Karpas-422 (cell line): ENCODE measurements around the gene GTF2B. TPM values are rescaled to one million over a fixed set of nuclear protein-coding genes. Genes with fewer than 3 reads are reported as not detected.
"Not testable (repeated sequence)": the region's sequence is repeated elsewhere in the genome, so short reads cannot be mapped to it uniquely, and the experiment has no call there.

ENCODE experiments used
- DNase-seq: peaks from one replicate; pipeline ENCODE4 v3.0.0-alpha.2; 2015
- H2AFZ ChIP-seq: fragments of 200-600 bp; sonication (generic); 2 replicates; pipeline ENCODE4 v1.6.1; 2014; ENCODE audit warnings: antibody characterized with exemption, low read length, mixed read lengths
- H3K27ac ChIP-seq: fragments of 200-600 bp; sonication (generic); 2 replicates; pipeline ENCODE4 v1.5.1; 2014; ENCODE audit warnings: mild to moderate bottlenecking, low read length, moderate library complexity
- H3K27me3 ChIP-seq: fragments of 200-600 bp; sonication (generic); 2 replicates; pipeline ENCODE4 v1.6.1; 2014; ENCODE audit warnings: low read length, mixed read lengths
- H3K36me3 ChIP-seq: fragments of 200-600 bp; sonication (generic); 2 replicates; pipeline ENCODE4 v1.6.1; 2014; ENCODE audit warnings: low read length, mixed read lengths; ENCODE audit not compliant: insufficient read depth
- H3K4me1 ChIP-seq: fragments of 200-600 bp; sonication (generic); 2 replicates; pipeline ENCODE4 v1.6.1; 2014; ENCODE audit warnings: mild to moderate bottlenecking, low read length, mixed read lengths
- H3K4me2 ChIP-seq: fragments of 200-600 bp; sonication (generic); 2 replicates; pipeline ENCODE4 v1.6.1; 2014; ENCODE audit warnings: low read length, low read depth, mild to moderate bottlenecking; ENCODE audit not compliant: poor library complexity, severe bottlenecking
- H3K4me3 ChIP-seq: fragments of 200-600 bp; sonication (generic); 2 replicates; pipeline ENCODE4 v1.5.1; 2014; ENCODE audit warnings: mild to moderate bottlenecking, antibody characterized with exemption, low read length, mixed read lengths
- H3K79me2 ChIP-seq: fragments of 200-600 bp; sonication (generic); 2 replicates; pipeline ENCODE4 v1.6.1; 2014; ENCODE audit warnings: mild to moderate bottlenecking, low read length, mixed read lengths
- H3K9ac ChIP-seq: fragments of 200-600 bp; sonication (generic); 2 replicates; pipeline ENCODE4 v1.6.0; 2014; ENCODE audit warnings: low read length
- H3K9me2 ChIP-seq: fragments of 200-600 bp; sonication (generic), shearing (Covaris generic); replicated peaks from 2 replicates; pipeline ENCODE4 v1.6.0; 2014; ENCODE audit warnings: mild to moderate bottlenecking, low read length, moderate library complexity; ENCODE audit not compliant: insufficient read depth
- H3K9me3 ChIP-seq: fragments of 300-700, 200-600 bp; sonication (generic); 2 replicates; pipeline ENCODE4 v1.6.1; 2014; ENCODE audit warnings: low read length, mixed read lengths
- H4K20me1 ChIP-seq: fragments of 200-600 bp; sonication (generic); 2 replicates; pipeline ENCODE4 v1.6.1; 2014; ENCODE audit warnings: mild to moderate bottlenecking, antibody characterized with exemption, low read length, low read depth; ENCODE audit not compliant: insufficient read depth
- total RNA-seq: library from RNA; depleted of rRNA; stranded (reverse); fragments of >200 nt; shearing (Covaris generic); gene quantifications from 2 replicates; pipeline ENCODE4 v1.2.3, GENCODE V29; 2014; ENCODE audit warnings: low replicate concordance

The GTF2B gene
- total RNA-seq, 1 experiment from 2014 or later: 71.0 TPM

DNA sequence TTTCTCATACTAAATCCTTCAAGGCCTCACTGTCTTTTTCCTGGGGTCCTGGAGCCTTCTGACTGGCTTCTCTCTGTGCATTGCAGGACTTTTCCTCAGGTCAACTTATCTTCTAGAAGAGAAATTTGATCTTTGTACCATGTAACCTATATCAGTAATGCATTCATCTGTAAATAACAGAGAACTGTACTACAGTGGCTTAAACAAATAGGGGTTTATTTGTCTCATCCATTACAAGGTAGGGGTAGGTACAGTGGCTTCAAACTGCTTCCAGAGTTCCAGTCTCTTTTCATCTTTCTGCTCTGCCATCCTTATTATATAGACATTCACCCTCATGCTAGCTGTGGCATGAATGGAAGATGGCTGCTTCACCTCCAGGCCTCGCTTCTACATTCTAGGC is 29.5 kb upstream of the GTF2B start:
- Histone ChIP-seq H4K20me1 (no peaks in the 10 kb centered on the region), H2AFZ (no peak overlapping the region), H3K27me3 (no peaks in the 10 kb centered on the region), H3K9ac (no peak overlapping the region), H3K4me2 (no peak overlapping the region), H3K4me1 (no peaks in the 10 kb centered on the region), H3K36me3 (peaks cover 47% of the 10 kb centered on the region), H3K9me2 (no peaks in the 10 kb centered on the region), H3K9me3 (peaks cover 24% of the 10 kb centered on the region), H3K27ac (no peak overlapping the region), H3K4me3 (no peak overlapping the region), H3K79me2 (no peaks in the 10 kb centered on the region)
- no peak for DNase-seq

DNA sequence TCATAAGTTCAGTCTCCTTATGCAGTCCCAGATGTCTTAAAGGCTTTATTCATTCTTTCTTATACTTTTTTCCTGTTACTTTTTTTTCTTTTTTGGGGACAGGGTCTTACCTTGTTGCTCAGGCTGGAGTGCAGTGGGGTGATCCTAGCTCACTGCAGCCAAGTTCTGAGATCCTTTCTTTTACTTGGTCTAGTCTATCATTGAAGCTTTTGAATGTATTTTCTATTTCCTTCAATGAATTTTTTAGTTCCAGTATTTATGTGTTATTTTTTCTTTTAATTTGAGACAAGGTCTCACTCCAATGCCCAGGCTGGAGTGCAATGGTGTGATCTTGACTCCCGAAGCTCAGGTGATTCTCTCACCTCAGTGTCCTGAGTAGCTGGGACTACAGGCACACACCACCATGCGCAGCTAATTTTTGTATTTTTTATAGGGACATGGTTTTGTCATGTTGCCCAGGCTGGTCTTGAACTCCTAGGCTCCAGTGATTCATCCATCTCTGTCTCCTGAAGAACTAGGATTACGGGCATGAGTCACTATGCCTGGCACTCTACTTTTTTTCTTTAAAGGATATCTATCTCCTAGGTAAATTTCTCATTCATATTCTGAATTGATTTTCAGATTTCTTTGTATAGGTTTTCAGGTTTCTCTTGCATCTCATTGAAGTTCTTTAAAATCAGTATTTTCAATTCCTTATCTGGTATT is 26.1 kb upstream of the GTF2B start:
- no peaks in the 10 kb centered on the region for H3K27me3 ChIP-seq
- no peaks in the 10 kb centered on the region for H3K79me2 ChIP-seq
- no peak overlapping the region for H3K4me3 ChIP-seq
- H3K4me1 ChIP-seq: no peaks in the 10 kb centered on the region
- no peak for DNase-seq
- no peak overlapping the region for H3K9ac ChIP-seq
- no peak overlapping the region for H2AFZ ChIP-seq
- peaks cover 24% of the 10 kb centered on the region for H3K9me3 ChIP-seq
- H4K20me1 ChIP-seq: no peaks in the 10 kb centered on the region
- no peaks in the 10 kb centered on the region for H3K9me2 ChIP-seq
- no peak overlapping the region for H3K27ac ChIP-seq
- peaks cover 27% of the 10 kb centered on the region for H3K36me3 ChIP-seq
- no peak overlapping the region for H3K4me2 ChIP-seq

DNA sequence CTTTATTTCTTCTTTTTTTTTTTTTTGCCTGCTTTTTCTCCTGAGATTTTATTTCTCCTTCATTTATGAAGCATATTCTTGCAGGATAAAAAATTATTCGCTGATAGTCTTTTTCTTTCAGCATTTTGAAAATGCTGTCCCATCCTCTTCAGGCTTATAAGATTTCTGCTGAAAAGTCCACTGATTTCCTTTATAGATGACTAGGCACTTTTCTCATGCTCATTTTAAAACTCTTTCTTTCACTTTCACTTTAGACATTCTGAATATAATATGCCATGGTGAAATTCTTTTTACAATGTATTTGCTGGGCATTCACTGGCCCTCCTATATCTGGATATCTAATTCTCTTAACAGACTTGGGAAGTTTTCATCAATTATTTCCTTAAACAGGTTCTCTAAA is 25.5 kb upstream of the GTF2B start:
- Histone ChIP-seq H3K9me2 (no peaks in the 10 kb centered on the region), H4K20me1 (no peaks in the 10 kb centered on the region), H3K9me3 (peaks cover 24% of the 10 kb centered on the region), H3K36me3 (peaks cover 26% of the 10 kb centered on the region), H3K27ac (no peak overlapping the region), H3K4me2 (no peak overlapping the region), H3K4me3 (no peak overlapping the region), H3K79me2 (no peaks in the 10 kb centered on the region), H3K4me1 (no peaks in the 10 kb centered on the region), H3K27me3 (no peaks in the 10 kb centered on the region), H3K9ac (no peak overlapping the region), H2AFZ (no peak overlapping the region)
- DNase-seq: no peak

DNA sequence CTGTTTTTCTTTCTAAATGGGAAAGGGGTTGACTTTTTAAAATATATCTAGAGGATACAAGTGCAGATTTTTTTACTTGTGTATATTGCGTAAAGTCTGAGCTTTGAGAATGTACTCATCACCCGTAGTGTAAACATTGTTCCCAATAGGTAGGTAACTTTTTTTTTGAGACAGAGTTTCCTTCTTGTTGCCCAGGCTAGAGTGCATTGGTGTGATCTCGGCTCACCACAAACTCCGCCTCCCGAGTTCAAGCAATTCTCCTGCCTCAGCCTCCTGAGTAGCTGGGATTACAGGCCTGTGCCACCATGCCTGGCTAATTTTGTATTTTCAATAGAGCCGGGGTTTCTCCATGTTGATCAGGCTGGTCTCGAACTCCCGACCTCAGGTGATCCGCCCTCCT is 20.4 kb upstream of the GTF2B start:
- not testable (repeated sequence) for H3K9ac ChIP-seq, H3K4me3 ChIP-seq, H3K9me3 ChIP-seq, DNase-seq, H3K4me1 ChIP-seq, H3K36me3 ChIP-seq, H4K20me1 ChIP-seq, H2AFZ ChIP-seq, H3K4me2 ChIP-seq, H3K9me2 ChIP-seq, H3K27me3 ChIP-seq, H3K79me2 ChIP-seq, H3K27ac ChIP-seq

DNA sequence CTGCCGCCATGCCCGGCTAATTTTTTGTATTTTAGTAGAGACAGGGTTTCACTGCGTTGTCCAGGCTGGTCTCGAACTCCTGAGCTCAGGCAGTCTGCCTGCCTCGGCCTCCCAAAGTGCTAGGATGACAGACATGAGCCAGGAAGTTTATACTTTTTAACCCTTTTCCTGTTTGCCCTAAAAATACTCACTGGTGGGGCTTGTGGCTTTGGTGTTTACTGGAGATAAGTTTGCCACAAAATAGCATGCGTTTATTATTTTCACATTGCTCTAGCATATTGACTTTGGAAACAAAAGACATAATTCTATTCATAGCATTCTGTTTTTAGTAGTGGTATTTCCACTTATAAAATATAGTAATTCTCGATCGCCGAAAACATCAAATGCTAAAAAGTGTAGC is 19.8 kb upstream of the GTF2B start:
- no peaks in the 10 kb centered on the region for H3K4me1 ChIP-seq
- DNase-seq: no peak
- H3K9ac ChIP-seq: no peak overlapping the region
- H3K9me3 ChIP-seq: peaks cover 2% of the 10 kb centered on the region; the same call in 1 of the 2 replicates
- no peaks in the 10 kb centered on the region for H3K9me2 ChIP-seq
- no peak overlapping the region for H3K27ac ChIP-seq
- H3K27me3 ChIP-seq: no peaks in the 10 kb centered on the region
- no peaks in the 10 kb centered on the region for H3K36me3 ChIP-seq
- no peak overlapping the region for H3K4me3 ChIP-seq
- H3K4me2 ChIP-seq: no peak overlapping the region
- no peaks in the 10 kb centered on the region for H3K79me2 ChIP-seq
- H4K20me1 ChIP-seq: no peaks in the 10 kb centered on the region
- H2AFZ ChIP-seq: no peak overlapping the region

DNA sequence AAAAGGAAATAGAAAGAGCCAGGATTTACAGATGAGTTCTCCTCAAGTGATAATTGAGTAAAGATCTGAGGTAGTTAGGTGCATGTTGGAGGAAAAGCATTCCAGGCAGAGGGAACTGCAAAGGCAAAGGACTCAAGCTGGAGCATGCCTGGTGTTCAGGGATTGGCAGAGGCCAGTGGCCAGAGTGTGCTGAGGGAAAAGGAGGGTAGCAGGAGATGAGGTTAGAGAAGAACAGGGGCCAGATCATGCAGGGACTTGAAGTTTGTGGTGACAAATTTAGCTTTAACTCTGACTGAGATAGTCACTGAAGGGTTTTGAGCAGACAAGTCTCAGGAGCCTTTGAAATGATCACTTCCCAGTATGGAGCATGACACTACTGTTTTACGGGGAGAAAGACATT is 19.0 kb upstream of the GTF2B start:
- no peak overlapping the region for H3K9ac ChIP-seq
- DNase-seq: no peak
- H2AFZ ChIP-seq: no peak overlapping the region
- no peak overlapping the region for H3K27ac ChIP-seq
- no peaks in the 10 kb centered on the region for H3K9me2 ChIP-seq
- H3K79me2 ChIP-seq: no peaks in the 10 kb centered on the region
- H4K20me1 ChIP-seq: no peaks in the 10 kb centered on the region
- no peak overlapping the region for H3K4me3 ChIP-seq
- H3K36me3 ChIP-seq: no peaks in the 10 kb centered on the region
- no peaks in the 10 kb centered on the region for H3K4me1 ChIP-seq
- no peaks in the 10 kb centered on the region for H3K27me3 ChIP-seq
- H3K9me3 ChIP-seq: no peaks in the 10 kb centered on the region
- H3K4me2 ChIP-seq: no peak overlapping the region

DNA sequence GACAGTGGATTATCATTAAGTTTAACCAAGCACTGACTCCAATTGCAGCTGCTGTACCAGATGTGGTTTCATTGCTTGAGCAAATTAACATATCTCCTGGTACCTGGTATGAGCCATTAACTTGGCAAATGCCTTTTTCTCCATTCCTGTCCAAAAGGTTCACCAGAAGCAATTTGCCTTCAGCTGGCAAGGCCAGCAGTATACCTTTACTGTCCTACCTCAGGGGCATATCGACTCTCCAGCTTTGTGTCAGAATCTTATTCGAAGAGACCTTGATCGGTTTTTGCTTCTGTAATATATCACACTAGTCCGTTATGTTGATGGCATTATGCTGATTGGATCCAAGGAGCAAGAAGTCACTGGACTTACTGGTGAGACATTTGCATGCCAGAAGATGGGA is 9.5 kb upstream of the GTF2B start:
- Histone ChIP-seq H4K20me1 (no peaks in the 10 kb centered on the region), H3K36me3 (no peaks in the 10 kb centered on the region), H3K9me2 (no peaks in the 10 kb centered on the region), H3K27ac (no peak overlapping the region), H3K4me1 (no peaks in the 10 kb centered on the region), H3K9me3 (no peaks in the 10 kb centered on the region), H3K27me3 (no peaks in the 10 kb centered on the region), H3K4me2 (no peak overlapping the region), H2AFZ (no peak overlapping the region), H3K9ac (no peak overlapping the region), H3K79me2 (no peaks in the 10 kb centered on the region), H3K4me3 (no peak overlapping the region)
- DNase-seq: no peak

DNA sequence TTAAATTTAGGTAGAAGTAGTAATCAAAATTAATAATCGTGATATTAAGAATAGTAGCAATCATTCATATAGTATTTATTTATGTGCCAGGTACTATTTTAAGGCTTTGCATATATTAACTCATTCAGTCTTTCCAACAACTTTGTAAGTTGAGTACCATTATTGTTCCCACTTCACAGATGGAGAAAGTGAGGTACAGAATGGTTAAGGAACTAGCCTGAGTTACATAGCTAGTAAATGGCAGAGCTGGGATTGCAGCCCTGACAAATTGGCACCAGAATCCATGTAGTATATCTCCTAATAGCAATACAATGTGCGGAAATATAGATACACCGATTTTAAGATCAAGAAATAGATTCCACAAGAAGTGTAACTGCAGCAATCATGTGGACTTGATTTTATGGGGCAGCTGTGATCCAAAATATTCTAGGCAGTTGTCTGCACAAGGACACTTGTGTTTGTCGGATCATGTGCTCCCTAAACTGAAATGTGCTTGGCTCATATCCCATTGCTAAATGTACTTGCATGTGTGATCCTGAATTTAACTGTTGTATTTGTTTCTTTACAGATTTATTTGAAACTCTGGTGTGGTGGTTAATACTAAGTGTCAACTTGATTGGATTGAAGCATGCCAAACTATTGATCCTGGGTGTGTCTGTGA is 5.8 kb upstream of the GTF2B start:
- no peaks in the 10 kb centered on the region for H3K79me2 ChIP-seq
- H3K27ac ChIP-seq: no peak overlapping the region
- H4K20me1 ChIP-seq: no peaks in the 10 kb centered on the region
- no peaks in the 10 kb centered on the region for H3K9me3 ChIP-seq
- H3K4me3 ChIP-seq: no peak overlapping the region
- no peak for DNase-seq
- no peaks in the 10 kb centered on the region for H3K27me3 ChIP-seq
- no peak overlapping the region for H3K9ac ChIP-seq
- H3K4me2 ChIP-seq: no peak overlapping the region
- H2AFZ ChIP-seq: no peak overlapping the region
- no peaks in the 10 kb centered on the region for H3K36me3 ChIP-seq
- no peaks in the 10 kb centered on the region for H3K9me2 ChIP-seq
- H3K4me1 ChIP-seq: peaks cover 1% of the 10 kb centered on the region
